ENCODE measurements around the gene RGS3.
"Not testable (repeated sequence)": the region's sequence is repeated elsewhere in the genome, so short reads cannot be mapped to it uniquely, and the experiment has no call there.

RGS3 gene

GRCh38 chr9:113467183-113467582 is 3.7 kb downstream of the RGS3 start:
- DNase-seq, result no peak

DNA sequence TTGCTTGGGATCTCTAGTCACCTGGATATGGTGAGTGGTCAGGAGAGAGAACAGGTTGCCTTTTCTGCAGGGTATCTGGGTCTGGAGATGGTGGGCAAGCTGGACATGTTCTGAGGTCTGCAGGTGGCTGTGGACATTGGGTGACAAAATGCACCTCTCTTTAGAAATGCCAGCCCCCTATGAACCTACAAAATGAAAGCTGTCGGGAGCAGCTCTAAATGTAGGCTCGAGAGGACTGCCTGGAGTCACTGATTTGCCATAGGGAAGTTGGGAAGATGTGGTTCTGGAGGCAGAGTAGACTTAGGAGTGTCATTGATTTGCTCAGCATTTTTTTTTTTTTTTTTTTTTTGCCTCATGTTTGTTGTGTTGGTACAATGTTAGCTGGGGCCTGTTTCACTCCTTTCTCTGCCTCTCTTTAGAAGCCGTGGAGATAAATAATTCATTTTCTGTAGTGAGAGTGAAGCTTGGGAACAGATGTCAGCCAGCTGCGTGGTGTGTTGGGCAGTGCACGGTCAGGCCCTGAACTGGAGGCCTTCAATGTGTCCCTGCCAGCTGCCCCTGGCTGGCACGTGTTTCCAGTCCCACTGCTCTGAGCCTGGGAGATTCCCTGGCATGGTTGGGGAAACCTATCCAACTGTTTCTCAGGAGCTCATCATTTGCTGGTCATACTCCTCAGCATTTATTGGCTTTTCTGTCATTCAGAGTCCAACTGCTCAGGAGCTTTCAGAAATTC is 5.4 kb downstream of the RGS3 start:
- DNase-seq, result no peak

- DNase-seq, result no peak
These were observed 7.6 kb downstream of the RGS3 start for GRCh38 chr9:113471143-113471542.

DNA sequence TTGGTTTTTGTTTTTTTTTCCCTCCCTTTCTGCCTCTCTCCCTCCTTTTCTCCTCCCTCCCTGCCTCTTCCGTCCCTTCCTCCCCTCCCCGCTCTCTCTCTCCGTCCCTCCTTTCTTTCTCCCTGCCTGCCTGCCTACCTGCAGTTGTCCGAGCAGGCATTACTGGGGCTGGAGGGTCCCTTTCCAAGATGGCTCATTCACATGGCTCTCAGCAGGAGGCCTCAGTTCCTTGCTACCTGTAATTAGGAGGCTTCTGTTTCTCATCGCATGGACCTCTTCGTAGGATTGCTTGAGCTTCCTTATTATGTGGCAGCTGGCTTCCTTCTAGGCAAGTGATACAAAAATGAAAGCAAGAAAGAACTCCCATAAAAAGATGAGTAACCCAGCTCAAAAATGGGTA is 8.0 kb downstream of the RGS3 start:
- DNase-seq, result no peak

GRCh38 chr9:113472199-113472598 is 8.7 kb downstream of the RGS3 start:
- no peak for DNase-seq

DNA sequence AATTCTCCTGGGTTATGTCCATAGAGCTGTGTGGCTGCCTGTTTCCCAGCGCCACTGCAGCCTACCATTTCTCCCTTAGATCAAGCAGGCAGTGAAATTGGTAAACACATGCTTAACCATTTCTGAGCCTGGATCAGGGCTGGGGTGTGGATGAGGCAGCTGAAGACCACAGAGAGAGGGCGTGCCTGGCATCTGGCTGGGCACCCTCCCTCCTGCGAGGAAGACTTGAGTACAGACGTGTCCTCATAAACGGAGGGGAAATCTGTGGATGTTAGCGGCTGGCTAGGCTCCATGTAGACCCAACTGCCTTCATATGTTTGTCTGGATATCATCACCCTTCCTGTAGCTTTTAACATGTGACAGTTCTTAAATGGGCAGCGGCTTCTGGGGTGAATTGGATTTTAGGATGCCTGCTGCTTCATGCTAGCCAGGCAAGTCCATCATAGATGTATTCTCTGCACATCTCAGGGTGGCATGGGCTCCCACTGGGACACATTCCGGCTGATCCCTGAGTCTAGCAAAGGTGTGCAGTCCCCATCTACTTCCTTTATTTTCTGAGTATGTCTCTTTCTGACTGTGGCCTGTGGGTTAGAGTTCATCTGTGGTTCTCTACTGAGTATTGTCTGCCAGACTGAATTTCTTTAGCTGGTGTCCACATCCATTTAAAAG is 11.0 kb downstream of the RGS3 start:
- DNase-seq, result no peak

DNA sequence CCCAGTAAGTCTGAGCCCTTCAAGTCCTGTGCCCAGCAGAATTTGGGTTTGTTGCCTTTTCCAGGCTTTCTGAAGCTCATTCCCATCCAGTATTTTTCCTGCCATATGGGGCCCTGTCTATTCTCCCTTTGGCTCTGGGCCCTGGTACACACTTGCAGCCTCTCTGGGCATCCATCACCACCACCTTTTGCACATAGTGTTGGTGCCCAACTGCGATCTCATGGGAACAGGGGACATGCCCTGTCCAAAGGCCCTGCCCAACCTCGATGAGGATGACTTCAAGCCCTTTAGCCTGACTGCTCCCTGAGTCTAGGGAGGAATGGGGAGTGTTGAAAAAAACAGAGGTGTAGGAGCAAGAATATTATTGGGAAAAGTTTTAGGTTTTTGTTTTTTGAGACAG is 11.5 kb downstream of the RGS3 start:
- no peak for DNase-seq

GRCh38 chr9:113475992-113476391 is 12.5 kb downstream of the RGS3 start:
- DNase-seq, result no peak

GRCh38 chr9:113476511-113476916 is 13.0 kb downstream of the RGS3 start:
- DNase-seq, result no peak

DNA sequence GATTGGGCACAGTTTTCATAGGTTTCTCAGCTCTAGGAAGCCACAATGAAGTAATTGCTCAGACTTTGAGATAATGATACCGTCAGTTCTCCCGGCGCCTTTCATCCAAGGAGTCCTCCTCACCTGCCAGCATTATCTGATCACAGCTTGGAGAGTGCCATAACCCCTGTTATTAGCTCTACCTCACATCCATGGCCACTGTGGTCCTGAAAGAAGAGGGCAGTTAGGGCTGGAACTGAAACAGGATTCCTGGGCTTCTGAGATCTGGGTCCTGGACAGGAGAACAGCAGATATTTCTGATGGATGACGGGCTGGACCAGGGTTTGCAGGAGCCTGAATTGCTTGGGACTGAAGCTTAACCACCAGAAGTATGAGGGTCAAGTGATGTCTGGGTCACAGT is 13.5 kb downstream of the RGS3 start:
- DNase-seq, result no peak

DNA sequence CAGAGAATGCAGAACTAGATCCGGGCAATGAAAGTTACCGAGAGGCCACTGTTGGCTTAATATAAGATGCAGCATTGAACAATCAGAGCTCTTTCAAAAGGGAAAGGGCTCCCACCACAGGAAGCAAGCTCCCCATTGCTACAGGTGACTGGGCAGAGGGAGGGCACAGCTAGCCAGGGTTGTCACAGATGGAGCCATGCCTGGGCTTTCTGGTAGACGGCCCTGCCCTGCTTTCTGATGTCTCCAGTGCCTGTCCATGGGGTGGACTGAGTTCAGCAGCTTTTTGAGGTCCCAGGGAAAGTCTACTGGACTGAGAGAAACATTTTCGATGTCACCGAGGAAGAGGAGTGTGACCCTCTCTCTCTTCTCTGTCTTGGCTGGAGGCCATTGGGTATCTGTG is 14.1 kb downstream of the RGS3 start:
- no peak for DNase-seq

DNA sequence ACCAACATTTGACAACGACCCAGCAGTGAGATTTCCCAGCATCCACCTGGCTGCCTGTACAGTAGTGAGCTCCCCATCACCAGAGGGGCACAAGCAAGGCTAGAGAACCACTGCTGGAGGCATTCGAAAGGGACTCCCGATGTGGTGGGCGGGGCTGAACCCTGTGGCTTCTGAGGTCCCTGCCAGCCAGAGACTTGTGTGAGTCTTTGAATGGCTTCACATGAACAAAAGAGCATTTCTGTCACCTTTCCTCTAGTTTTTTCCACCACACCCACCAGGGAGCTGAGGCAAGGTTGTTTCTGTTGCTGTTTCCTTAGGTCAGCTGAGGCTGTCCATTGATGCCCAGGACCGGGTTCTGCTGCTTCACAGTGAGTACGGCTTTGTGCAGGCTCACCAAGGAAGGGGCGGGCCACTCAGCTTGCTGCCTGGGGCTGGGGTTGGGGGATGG is 15.7 kb downstream of the RGS3 start:
- no peak for DNase-seq

DNA sequence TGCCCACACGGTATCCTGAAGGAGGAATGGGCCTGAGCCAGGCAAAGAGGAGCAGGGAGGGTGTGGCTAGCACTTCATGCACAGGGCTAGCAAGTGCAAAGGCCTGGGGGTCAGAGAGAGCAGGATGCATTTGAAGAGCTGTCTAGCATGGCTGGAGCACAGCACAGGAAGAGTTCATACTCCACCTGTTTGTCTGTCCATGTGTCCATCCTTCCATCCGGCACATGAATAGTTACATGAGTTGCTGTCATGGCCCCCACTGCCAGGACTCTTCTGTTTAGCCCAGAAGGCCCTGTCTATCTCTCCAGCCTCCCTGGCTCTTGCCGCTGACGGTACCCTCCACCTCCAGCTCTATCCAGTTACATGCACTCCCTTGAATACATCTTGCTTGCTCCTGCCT is 17.1 kb downstream of the RGS3 start:
- DNase-seq, result no peak

GRCh38 chr9:113481176-113481787 is 17.8 kb downstream of the RGS3 start:
- DNase-seq, result no peak

DNA sequence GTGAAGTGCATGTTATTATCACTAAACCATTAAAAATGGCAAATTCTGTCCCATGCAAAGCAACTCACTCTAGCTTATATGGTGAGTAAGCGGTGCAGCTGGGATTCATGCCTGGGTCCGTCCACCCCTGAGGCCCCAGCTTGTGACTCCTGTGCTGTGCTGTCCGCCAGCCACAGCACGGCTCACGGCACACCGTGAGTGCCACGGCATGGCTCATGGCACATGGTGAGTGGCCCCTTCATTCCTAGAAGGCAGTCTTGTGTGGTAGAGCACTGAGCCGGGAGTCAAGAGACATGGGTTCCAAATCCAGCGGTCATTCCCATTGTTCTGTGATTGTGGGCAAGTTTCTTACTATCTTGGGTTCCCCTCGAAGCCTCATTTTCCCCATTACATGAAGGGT is 18.8 kb downstream of the RGS3 start:
- no peak for DNase-seq

DNA sequence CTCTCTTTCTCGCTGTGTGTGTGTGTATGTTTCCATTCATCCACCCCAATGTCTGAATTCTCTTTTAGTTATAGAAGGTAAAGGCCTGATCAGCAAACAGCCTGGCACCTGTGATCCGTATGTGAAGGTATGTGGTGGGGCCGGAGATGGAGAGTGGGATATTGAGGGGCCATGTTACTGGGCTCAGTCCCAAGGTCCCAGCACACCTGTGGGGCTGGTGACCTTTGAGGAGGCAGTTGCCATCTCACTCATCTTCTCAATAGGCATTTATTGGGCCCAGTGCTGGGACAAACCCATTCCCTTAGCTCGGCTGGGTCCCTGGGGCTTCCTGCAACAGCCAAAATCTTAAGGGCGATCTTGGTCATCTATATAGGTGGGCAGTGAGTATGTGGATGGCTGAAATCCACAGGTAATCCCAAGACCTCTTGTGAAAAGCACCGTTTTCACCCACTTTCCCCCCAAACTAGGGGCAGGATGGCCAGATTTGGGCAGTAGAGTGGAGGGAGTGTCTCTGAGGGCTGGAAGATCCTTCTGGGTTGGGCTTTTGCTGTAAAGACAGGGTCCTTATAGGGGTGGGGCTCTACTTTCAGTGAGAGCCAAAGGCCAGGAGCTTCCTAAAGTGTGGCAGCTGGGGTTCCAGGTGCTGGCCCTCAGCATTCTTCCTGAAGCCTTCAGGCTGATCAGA is 19.6 kb downstream of the RGS3 start:
- DNase-seq, result no peak

DNA sequence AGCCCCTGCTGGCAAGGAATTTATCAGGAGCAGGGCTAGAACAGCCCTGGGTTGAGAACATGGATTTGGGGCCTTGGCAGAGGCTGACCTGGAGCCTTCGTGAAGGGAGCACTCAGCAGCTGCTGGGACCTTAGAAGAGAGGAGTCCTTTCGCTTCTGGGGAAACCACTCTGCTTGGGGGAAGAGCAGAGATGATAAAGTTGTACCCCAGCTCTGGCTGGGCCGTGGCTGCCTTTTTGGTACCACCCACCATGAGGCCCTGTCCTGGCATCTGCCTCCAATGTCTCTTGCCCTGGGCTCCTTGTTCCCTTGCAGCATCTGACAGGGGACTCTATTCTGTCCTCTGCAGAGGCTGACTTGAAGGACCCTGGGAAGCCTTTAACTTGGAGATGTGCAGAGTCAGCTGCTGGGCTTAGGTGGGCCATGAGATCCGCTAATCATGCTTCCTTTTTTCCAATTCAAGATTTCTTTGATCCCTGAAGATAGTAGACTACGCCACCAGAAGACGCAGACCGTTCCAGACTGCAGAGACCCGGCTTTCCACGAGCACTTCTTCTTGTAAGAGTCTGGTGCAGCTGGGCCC is 20.2 kb downstream of the RGS3 start:
- no peak for DNase-seq

- DNase-seq, result no peak
These were observed 20.8 kb downstream of the RGS3 start for GRCh38 chr9:113484258-113484730.

DNA sequence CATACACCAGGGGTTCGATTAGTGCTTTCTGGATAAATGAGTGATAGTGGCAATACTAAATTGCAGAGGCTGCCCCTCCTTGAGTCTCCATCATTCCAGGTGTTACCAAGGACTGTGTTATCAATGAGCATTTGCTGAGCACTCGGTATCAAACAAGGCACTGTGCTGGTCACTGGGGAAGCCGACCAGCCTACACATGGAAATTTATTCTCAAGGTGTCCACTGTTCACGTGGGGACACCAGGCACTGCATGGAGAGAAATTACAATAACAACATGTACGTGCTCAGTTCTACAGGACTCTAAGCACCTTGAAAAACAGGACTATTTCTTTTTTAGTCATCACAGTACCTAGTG is 22.2 kb downstream of the RGS3 start:
- DNase-seq, result no peak

DNA sequence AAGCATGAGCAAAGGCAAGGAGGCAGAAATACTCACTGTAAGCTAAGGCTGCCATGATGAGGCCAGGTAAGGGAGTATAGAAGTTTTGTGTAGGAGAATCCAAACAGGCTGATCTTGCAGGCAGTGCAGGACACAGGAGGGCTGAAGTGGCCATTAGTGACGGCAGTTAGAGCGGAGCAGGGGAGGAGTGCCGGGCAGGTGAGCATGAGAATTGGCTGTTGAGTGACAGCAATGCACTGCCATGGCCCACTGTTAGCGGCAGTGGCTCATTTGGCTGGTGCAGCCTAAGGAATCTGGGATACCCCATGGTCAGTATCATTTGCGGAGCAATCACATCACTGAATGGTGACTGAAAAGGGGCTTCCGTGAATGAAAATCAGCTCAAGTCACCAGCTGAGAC is 22.8 kb downstream of the RGS3 start:
- DNase-seq, result no peak

GRCh38 chr9:113488071-113488470 is 24.5 kb downstream of the RGS3 start:
- no peak for DNase-seq

DNA sequence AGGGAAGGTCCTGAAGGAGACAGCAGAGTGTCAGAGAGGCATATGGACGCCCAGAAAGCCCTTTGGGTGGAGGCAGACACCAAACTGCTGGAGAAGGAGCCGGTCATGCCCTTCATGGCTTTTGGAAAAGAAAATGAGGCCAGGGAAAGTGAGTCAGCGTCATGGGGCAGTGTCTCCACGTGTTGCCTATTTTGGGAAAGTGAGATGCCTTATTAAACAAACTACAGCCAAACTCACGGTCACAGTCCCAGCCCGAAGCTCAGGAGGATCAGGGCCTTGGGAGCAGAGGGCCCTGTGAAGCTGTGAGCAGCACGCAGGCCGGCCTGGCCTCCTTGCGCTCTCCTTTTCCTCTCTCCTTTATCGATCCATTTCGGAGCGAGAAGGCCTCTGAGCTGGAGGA is 25.0 kb downstream of the RGS3 start:
- no peak for DNase-seq

DNA sequence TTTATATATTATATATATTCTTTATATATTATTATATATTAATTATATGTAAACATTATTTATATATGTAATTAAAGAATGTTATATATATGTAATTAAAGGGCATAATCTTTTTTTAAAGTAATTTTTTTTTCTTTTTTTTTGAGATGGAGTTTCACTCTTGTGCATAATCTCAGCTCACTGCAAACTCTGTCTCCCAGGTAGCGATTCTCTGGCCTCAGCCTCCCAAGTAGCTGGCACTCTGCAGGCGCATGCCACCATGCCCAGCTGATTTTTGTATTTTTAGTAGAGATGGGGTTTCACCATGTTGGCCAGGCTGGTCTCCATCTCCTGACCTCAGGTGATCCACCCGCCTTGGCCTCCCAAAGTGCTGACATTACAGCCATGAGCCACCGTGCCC is 27.6 kb downstream of the RGS3 start:
- DNase-seq, result not testable (repeated sequence)

Data from MV-4-11 (cell line).